ENCODE results near the gene BACE2. TPM values are rescaled to one million over a fixed set of nuclear protein-coding genes. Genes with fewer than 3 reads are reported as not detected.

Gene BACE2
- total and polyA plus RNA-seq, 12 donors, result 4.5 to 36.5 (median 15.1) TPM

- DNase-seq (no peak), ATAC-seq (no peak)
- 88 to 93% methylated on average over 5 of the region's 5 CpGs for WGBS, 2 donors
- H3K36me3 ChIP-seq, result no peaks in the 10 kb centered on the region
- peaks cover 0 to 14% (median 0%) of the 10 kb centered on the region in 11 donors for H3K9me3 ChIP-seq
- no peaks in the 10 kb centered on the region for H3K27me3 ChIP-seq
- no peak for TF ChIP-seq CTCF (IDR thresholded peaks at IDR 0.05)
- no peaks in the 10 kb centered on the region for H3K4me1 ChIP-seq
- intact Hi-C loops (cut with DNase I), result loop anchor here in 1 of 10 donors (10.0 kb wide), 1 partner anchor 265 kb away; the partner anchor contains the start of gene MX1
- H3K4me3 ChIP-seq, result no peak overlapping the region
- H3K27ac ChIP-seq, result no peak overlapping the region
Measured at GRCh38 chr21:41160036-41160435, 7.9 kb upstream of the BACE2 start.

GRCh38 chr21:41161428-41161827 is 6.5 kb upstream of the BACE2 start:
- Histone ChIP-seq H3K4me1 (peaks cover 0 to 1% (median 0%) of the 10 kb centered on the region in 9 donors), H3K9me3 (peaks cover 0 to 14% (median 0%) of the 10 kb centered on the region in 11 donors), H3K27ac (no peak overlapping the region), H3K4me3 (no peak overlapping the region), H3K36me3 (no peaks in the 10 kb centered on the region), H3K27me3 (peaks cover 0 to 7% (median 0%) of the 10 kb centered on the region in 7 donors)
- whole genome bisulfite sequencing, 2 donors, result 61 to 76% methylated on average over 3 of the region's 3 CpGs
- ATAC-seq (no peak), DNase-seq (no peak)
- intact Hi-C loops (cut with DNase I), result loop anchor here in 1 of 10 donors (10.0 kb wide), 1 partner anchor 263 kb away; the partner anchor contains the start of gene MX1
- TF ChIP-seq CTCF (IDR thresholded peaks at IDR 0.05), result no peak

GRCh38 chr21:41162096-41162495 is 5.9 kb upstream of the BACE2 start:
- ATAC-seq (no peak), DNase-seq (no peak)
- H3K4me1 ChIP-seq, result peaks cover 0 to 6% (median 5%) of the 10 kb centered on the region in 9 donors
- intact Hi-C loops (cut with DNase I), result loop anchor here in 1 of 10 donors (10.0 kb wide), 1 partner anchor 263 kb away; the partner anchor contains the start of gene MX1
- no peaks in the 10 kb centered on the region for H3K36me3 ChIP-seq
- peaks cover 0 to 14% (median 0%) of the 10 kb centered on the region in 11 donors for H3K9me3 ChIP-seq
- 85 to 88% methylated on average over 5 of the region's 5 CpGs for WGBS, 2 donors
- no peak for TF ChIP-seq CTCF (IDR thresholded peaks at IDR 0.05)
- no peak overlapping the region for H3K4me3 ChIP-seq
- H3K27ac ChIP-seq, result no peak overlapping the region
- peaks cover 0 to 14% (median 0%) of the 10 kb centered on the region in 7 donors for H3K27me3 ChIP-seq

- no peak for TF ChIP-seq CTCF (IDR thresholded peaks at IDR 0.05)
- WGBS, 2 donors, result 92% methylated on average over 8 of the region's 8 CpGs
- no peak overlapping the region for H3K27ac ChIP-seq
- ATAC-seq, result no peak
- H3K36me3 ChIP-seq, result no peaks in the 10 kb centered on the region
- H3K27me3 ChIP-seq, result peaks cover 0 to 22% (median 0%) of the 10 kb centered on the region in 7 donors
- intact Hi-C loops (cut with DNase I), result loop anchor here in 1 of 10 donors (10.0 kb wide), 1 partner anchor 262 kb away; the partner anchor contains the start of gene MX1
- no peak for DNase-seq
- no peak overlapping the region for H3K4me3 ChIP-seq
- H3K9me3 ChIP-seq, result peaks cover 0 to 10% (median 0%) of the 10 kb centered on the region in 11 donors
- H3K4me1 ChIP-seq, result peaks cover 0 to 8% (median 5%) of the 10 kb centered on the region in 9 donors
Measured at GRCh38 chr21:41163091-41163490, 4.9 kb upstream of the BACE2 start.

Measured in heart right ventricle (tissue), 16 donors.